BJ (cell line): ENCODE data around the gene RNF39. TPM values are rescaled to one million over a fixed set of nuclear protein-coding genes. Genes with fewer than 3 reads are reported as not detected.
"Not testable (repeated sequence)": the region's sequence is repeated elsewhere in the genome, so short reads cannot be mapped to it uniquely, and the experiment has no call there.

ENCODE experiments used
- CTCF ChIA-PET: fragments of 350-600 bp; formaldehyde crosslinking; extraction: SDS; loops from one replicate; lab custom pipeline; 2021; ENCODE audit warnings: antibody characterized with exemption, inconsistent platforms; lab: Yijun Ruan, JAX
- POLR2A ChIA-PET: fragments of 300-600 bp; sonication (Branson Sonifier 250); formaldehyde crosslinking; extraction: SDS; loops from one replicate; lab custom pipeline; 2021; ENCODE audit warnings: antibody characterized with exemption; lab: Charles Lee
- DNase-seq: peaks from one replicate; pipeline ENCODE4 v3.0.0-alpha.2; 2011; ENCODE audit warnings: low read depth
- H3K27me3 ChIP-seq: 2 replicates; pipeline ENCODE4 v1.6.0; 2011; ENCODE audit warnings: low read length; ENCODE audit not compliant: control insufficient read depth, insufficient read depth
- H3K36me3 ChIP-seq: 2 replicates; pipeline ENCODE4 v1.5.1; 2011; ENCODE audit warnings: low read length; ENCODE audit not compliant: control insufficient read depth, insufficient read depth
- H3K4me3 ChIP-seq: 2 replicates; pipeline ENCODE4 v1.5.1; 2011; ENCODE audit warnings: low read depth, mild to moderate bottlenecking, control low read depth, low read length
- CTCF ChIP-seq: IDR thresholded peaks from 2 replicates; pipeline ENCODE4 v1.5.1; 2011; ENCODE audit warnings: low read depth, mild to moderate bottlenecking, control low read depth, inconsistent platforms, low read length, moderate library complexity; ENCODE audit not compliant: insufficient read depth
- polyA minus RNA-seq: library from RNA; depleted of rRNA, polyadenylated mRNA; stranded (reverse); fragments of >200 nt; gene quantifications from 2 replicates; pipeline ENCODE4 v1.2.3, GENCODE V29; 2011; rRNA and poly(A)+ RNA removed
- polyA plus RNA-seq: library from polyadenylated mRNA; depleted of rRNA; stranded (reverse); fragments of >200 nt; gene quantifications from 2 replicates; pipeline ENCODE4 v1.2.3, GENCODE V29; 2011; rRNA removed

Gene RNF39, protein sequence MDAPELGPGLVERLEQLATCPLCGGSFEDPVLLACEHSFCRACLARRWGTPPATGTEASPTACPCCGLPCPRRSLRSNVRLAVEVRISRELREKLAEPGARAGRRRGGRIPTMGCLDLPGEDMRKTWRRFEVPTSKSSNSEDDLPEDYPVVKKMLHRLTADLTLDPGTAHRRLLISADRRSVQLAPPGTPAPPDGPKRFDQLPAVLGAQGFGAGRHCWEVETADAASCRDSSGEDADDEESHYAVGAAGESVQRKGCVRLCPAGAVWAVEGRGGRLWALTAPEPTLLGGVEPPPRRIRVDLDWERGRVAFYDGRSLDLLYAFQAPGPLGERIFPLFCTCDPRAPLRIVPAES
- polyA plus RNA-seq (not detected in 2 replicates), polyA minus RNA-seq (not detected in 2 replicates)

DNA sequence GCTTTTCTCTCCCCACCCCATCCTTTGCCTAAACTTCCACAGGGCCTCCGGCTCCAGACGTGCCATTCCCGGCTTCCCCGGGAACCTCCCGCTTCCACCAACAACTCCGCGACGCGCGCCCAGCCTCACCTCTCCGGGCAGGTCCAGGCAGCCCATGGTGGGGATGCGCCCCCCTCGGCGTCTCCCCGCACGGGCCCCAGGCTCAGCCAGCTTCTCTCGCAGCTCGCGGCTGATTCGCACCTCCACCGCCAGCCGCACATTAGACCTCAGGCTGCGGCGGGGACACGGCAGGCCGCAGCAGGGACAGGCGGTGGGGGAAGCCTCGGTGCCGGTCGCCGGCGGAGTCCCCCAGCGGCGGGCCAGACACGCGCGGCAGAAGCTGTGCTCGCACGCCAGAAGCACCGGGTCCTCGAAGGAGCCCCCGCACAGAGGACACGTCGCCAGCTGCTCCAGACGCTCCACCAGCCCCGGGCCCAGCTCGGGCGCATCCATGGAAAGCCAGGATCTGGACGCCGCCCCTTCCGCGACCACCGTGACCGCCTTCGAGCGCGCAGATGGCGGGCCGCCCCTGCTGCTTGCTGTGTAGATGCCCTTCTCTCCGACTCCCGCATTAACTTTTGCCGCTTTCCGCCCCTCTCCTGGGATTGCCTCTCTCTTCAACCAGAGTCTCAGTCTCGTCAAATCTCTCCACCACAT is at the start of gene RNF39:
TSS of gene RNF39 (minus strand) at position 676 of the 696 bp plus-strand sequence. CDS start at position 492, 184 bp downstream.
- Histone ChIP-seq H3K36me3 (0 out of 2 replicates have a peak, but pooled peaks cover 1% of the 10 kb centered on the region), H3K4me3 (no peak within 1 kb of the TSS; the same call in 1 of the 2 replicates), H3K27me3 (peaks cover 53% of the 10 kb centered on the region)
- DNase-seq = no peak
- TF ChIP-seq CTCF = no peak
- ChIA-PET CTCF (interaction anchor here (0.6 to 0.8 kb wide), 2 partner anchors 9 to 363 kb away, joined by 3 read pairs; no protein-coding TSS in a partner anchor), POLR2A (interaction anchor here (0.7 kb wide), 1 partner anchor 538 kb away, joined by 4 read pairs; no protein-coding TSS in a partner anchor)

GRCh38 chr6:30122515-30122914 is 46.9 kb upstream of the RNF39 start:
- CTCF ChIA-PET = interaction anchor here (0.9 to 1.8 kb wide), 5 partner anchors 8 to 21 kb away, joined by 3 to 15 read pairs (median 5); no protein-coding TSS in a partner anchor
- peaks cover 9% of the 10 kb centered on the region for H3K27me3 ChIP-seq
- H3K4me3 ChIP-seq = no peak overlapping the region
- no peak for TF ChIP-seq CTCF
- DNase-seq = peak; percentile 16
- no peaks in the 10 kb centered on the region for H3K36me3 ChIP-seq
- POLR2A ChIA-PET = no interaction called here

GRCh38 chr6:30121446-30122366 is 46.1 kb upstream of the RNF39 start:
- no peak for DNase-seq
- H3K4me3 ChIP-seq = no peak overlapping the region
- H3K36me3 ChIP-seq = no peaks in the 10 kb centered on the region
- no peak for TF ChIP-seq CTCF
- H3K27me3 ChIP-seq = peaks cover 3% of the 10 kb centered on the region
- ChIA-PET CTCF (interaction anchor here (0.9 to 1.8 kb wide), 5 partner anchors 9 to 20 kb away, joined by 3 to 15 read pairs (median 5); no protein-coding TSS in a partner anchor), POLR2A (no interaction called here)

DNA sequence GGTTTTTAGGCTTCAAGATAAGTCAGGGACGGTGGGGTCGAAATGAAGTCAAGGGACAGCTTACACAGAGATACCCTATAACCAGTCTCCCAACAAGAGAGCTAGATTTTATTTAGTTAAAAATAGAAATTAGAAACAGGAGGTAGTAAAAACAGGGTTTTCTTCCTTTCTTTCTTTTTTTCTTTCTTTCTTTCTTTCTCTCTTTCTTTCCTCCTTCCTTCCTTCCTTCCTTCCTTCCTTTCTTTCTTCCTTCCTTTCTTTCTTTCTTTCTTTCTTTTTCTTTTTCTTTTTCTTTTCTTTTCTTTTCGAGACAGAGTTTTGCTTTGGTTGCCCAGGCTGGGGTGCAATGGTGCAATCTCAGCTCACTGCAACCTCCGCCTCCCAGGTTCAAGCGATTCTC is 43.1 kb upstream of the RNF39 start:
- DNase-seq, H3K4me3 ChIP-seq, POLR2A ChIA-PET, H3K36me3 ChIP-seq, H3K27me3 ChIP-seq: not testable (repeated sequence)
- CTCF ChIA-PET = interaction anchor here (3.1 kb wide), 1 partner anchor 13 kb away, joined by 7 read pairs; no protein-coding TSS in a partner anchor

GRCh38 chr6:30116724-30117123 is 41.2 kb upstream of the RNF39 start:
- Histone ChIP-seq H3K27me3 (peaks cover 11% of the 10 kb centered on the region), H3K4me3 (no peak overlapping the region), H3K36me3 (no peaks in the 10 kb centered on the region)
- ChIA-PET POLR2A (no interaction called here), CTCF (interaction anchor here (0.9 to 2.3 kb wide), 2 partner anchors 11 to 14 kb away, joined by 3 to 9 read pairs; no protein-coding TSS in a partner anchor)
- DNase-seq = no peak
- TF ChIP-seq CTCF = no peak
